HG02973 (cell line): ENCODE results near the gene GTSF1L.

ENCODE experiments used
- ATAC-seq: cut with Tn5 transposase; IDR thresholded peaks from one replicate; pipeline ENCODE4 v1.9.1; 2021; ENCODE audit warnings: moderate library complexity; ENCODE audit not compliant: unreplicated experiment

GTSF1L gene

DNA sequence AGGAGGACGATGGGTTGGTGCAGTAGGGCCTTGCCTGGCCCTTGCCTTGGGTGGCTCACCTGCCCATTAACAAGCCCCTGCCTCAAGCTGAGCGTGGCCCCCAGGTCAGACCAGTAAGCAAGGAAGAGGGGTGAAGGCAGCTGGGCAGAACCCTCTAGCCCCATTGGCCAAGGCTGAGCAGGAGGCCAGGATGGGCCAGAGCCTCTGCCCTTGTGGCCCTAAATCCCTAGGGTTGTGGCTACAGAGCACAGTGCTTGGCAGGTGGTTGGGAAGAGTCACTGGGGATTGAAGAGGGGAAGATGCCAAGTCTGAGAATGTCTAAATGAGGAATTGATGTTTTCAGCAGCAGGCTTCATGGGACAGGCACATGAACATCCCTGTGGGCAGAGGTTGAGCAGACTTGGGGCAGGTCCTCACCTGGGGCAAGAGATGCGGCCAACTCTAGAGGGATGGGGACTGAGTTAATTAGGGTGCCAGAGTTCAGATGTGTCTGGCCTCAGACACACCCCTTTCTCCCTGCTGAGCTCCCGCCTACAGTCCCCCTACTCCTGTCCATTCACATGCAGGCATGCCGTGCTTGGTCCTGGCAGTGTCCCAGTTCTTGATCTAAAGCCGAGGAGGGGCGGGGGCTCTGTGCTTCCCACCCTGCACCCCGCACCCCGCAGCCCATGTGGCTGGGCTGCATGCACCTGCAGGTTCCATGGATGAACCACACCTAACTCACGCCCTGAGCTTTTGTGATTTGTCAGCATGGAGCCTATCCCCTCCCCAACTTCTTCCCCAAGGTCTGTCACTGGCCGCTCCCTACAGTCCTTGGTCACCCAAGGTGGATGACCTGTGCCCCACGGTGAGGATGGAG, 9.8 kb downstream of the GTSF1L start:
- ATAC-seq, result no peak

DNA sequence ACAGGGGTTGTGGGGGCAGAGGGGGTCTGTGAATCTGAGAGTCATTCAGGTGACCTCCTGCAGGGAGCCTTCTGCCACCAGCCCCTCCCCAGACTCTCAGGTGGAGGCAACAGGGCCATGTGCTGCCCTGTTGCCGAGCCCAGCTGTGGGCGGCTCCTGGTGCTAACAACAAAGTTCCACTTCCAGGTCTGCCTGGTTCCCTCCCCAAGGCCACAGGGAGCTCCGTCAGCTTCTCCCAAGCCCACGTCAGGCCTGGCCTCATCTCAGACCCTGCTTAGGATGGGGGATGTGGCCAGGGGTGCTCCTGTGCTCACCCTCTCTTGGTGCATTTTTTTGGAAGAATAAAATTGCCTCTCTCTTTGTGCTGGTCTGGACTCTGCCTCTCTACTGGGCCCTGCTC, 10.7 kb downstream of the GTSF1L start:
- ATAC-seq, result no peak

DNA sequence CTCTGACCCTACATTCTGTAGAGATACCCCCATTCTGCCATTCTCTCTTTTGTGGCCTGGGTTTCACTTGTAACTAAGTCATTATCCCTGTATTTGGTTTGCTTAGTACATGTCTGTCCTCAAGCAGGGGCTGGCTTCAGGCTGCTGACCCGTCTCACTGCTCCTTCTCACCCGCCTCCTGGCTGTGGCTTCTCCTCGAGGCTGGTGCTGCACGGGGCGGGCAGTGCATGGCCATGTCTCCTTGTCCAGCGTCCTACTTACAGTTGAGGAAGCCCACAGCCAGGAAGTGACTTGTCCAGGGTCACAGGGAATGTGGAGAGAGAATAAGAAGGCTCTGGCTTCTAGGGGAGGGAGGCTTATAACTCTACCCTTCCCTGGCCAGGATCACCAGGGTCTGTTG, 11.3 kb downstream of the GTSF1L start:
- no peak for ATAC-seq

- no peak for ATAC-seq
Observed at GRCh38 chr20:43715044-43715443, 11.8 kb downstream of the GTSF1L start.

DNA sequence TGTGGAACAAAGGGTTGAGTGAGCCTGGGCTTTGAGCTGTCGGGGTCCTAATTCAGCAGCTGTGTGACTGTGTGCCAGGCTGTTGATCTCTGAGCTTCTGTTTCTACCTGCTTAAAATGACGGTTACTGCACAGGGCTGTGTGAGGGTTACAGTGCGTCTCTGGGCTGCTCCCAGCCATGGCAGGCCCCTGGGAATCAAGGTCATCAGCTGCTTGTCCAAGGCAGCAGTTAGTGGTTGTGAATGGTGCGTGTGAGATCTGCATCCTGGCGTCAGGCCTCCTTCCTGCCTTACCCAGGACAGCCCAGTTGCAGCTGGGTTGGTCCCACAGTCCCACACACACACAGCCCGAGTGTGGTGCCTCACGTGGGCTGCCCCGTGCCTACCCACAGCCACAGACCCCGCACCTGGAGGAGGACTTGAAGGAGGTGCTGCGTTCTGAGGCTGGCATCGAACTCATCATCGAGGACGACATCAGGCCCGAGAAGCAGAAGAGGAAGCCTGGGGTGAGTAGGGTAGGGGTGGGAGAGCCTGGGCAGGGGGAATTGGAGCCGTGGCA, 15.6 kb downstream of the GTSF1L start:
- ATAC-seq, result no peak

GRCh38 chr20:43710370-43711044, 16.3 kb downstream of the GTSF1L start:
- peak; percentile 56 for ATAC-seq

DNA sequence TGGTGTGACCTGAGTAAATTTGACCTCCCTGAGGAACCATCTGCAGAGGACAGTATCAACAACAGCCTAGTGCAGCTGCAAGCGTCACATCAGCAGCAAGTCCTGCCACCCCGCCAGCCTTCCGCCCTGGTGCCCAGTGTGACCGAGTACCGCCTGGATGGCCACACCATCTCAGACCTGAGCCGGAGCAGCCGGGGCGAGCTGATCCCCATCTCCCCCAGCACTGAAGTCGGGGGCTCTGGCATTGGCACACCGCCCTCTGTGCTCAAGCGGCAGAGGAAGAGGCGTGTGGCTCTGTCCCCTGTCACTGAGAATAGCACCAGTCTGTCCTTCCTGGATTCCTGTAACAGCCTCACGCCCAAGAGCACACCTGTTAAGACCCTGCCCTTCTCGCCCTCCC, 24.3 kb downstream of the GTSF1L start:
- no peak for ATAC-seq

GRCh38 chr20:43700627-43701026, 26.2 kb downstream of the GTSF1L start:
- ATAC-seq, result no peak

GRCh38 chr20:43699941-43700565, 26.7 kb downstream of the GTSF1L start:
- ATAC-seq, result no peak

GRCh38 chr20:43695571-43695970, 31.2 kb downstream of the GTSF1L start:
- ATAC-seq, result no peak

- no peak for ATAC-seq
Observed at GRCh38 chr20:43694763-43695162, 32.0 kb downstream of the GTSF1L start.

- no peak for ATAC-seq
Observed at GRCh38 chr20:43691928-43692524, 34.8 kb downstream of the GTSF1L start.

DNA sequence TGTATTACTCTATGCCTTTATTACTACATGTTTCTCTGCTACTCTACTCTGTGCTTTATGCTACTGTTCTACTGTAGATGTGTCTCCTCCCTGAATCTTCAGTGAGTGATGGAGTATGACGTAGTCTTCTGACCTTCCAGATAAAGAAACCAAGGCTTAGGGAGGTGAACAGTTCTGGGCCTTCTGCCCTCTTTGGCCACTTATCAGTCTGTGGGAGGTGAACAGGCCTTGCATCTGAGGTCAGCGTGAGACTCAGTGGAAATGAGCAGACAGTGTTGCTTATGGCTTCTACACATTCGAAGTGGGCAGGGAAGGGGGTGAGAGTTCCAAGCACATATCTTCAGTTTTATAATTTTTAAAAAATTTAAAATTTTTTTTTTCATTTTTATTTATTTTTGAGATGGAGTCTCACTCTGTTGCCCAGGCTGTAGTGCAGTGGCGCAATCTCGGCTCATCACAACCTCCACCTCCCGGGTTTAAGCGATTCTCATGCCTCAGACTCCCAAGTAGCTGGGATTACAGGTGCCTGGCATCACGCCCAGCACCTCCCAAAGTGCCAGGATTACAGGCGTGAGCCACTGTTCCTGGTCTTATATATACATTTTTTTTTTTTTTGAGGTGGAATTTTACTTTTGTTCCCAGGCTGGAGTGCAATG, 35.7 kb downstream of the GTSF1L start:
- ATAC-seq, result no peak

DNA sequence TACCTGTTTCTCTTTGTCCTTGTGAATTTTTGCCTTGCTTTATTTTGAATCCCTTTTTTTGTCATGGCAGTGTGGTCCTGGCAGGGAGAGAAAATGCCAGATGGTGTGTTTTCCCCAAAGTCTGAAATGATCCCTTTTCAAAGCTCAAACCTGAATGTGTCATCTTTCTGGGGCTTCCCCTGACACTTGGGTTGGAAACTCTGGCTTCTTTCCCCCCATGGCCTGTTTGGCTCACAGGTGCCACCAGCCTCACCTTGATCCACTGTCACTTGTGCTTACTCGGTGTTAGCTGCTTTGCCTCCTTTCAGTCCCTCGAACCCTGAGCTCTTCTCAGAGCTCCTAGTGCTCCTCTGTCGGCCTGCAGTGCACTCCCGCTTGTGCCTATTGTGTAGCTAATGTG, 37.6 kb downstream of the GTSF1L start:
- no peak for ATAC-seq

DNA sequence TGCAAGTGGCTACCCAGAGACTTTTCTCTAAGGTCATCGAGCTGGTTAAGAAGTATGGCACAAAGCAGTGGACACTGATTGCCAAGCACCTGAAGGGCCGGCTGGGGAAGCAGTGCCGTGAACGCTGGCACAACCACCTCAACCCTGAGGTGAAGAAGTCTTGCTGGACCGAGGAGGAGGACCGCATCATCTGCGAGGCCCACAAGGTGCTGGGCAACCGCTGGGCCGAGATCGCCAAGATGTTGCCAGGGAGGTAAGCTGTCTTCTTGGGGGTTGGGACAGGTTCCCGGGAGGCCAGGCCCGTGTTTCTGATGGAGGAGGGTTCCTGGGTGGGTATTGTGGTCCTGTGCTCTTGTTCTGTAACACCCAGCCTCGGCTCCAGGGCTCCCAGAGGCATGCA, 40.0 kb downstream of the GTSF1L start:
- ATAC-seq, result no peak

DNA sequence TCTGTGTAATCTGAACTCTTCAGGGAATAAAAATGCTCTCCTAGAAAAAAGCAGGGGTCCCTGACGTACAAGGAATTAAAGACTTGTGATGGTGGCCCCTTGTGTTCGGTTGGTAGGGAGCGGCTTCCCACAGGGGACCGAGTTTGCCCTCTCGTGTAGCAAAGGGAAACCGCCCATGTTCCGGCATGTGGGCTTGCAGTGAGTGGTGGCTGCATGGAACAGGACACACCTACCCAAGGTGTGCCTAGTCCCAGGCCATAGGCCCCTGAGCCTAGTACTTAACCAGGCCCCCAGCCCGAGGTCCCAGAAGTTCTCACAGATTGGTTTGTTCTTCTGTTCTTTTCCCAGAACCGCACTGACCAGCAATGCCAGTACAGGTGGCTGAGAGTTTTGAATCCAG, 44.4 kb downstream of the GTSF1L start:
- peak; percentile 19 for ATAC-seq

DNA sequence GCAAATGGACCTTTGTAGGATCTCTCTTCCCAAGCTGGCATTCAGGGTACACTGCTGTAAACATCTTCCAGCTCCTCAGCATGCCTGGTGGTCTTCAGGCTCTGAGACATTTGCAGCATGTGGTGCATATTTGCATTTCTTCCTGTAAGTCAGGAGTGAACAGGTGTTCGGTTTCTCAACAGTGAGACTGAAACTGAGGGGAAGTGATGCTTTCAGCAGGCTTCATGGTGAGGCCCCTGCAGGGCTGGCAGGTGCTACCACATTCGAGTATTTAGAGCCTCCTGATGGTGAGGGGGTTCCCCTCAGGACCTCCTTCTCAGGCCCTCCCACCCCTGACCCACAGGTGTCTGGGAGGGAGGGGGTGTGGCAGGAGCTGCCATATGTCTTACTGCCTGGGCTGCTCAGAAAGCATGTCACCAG, 44.8 kb downstream of the GTSF1L start:
- ATAC-seq, result peak; percentile 89

- peak; percentile 25 for ATAC-seq
Observed at GRCh38 chr20:43681468-43681942, 45.3 kb downstream of the GTSF1L start.

- ATAC-seq, result peak; percentile 9
Observed at GRCh38 chr20:43680981-43681380, 45.8 kb downstream of the GTSF1L start.

DNA sequence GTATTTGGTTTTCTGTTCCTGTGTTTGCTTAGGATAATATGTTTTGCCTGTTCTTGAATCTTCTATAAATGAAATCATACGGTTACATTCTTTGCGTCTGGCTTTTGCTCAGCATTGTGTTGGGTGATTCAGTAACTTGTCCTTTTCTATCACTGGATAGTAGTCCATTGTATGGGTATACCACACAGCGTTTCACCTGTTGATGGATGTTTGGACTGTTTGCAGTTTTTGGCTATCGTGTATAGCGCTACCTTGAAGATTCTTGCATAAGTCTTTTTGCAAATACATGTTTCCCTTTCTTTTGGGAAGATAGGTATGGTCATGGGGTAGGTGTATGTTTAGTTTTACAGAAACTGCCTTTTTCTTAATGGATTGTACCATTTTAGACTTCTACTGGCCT, 50.4 kb downstream of the GTSF1L start:
- no peak for ATAC-seq
